ENCODE measurements around the gene TCF4.

GRCh38 chr18:55360061-55360460 lies 227.9 kb downstream of the TCF4 start:
- no peak for TF ChIP-seq CTCF (IDR thresholded peaks at IDR 0.05; ENCODE audit: insufficient read depth, low read depth, low read length)
- no peak for TF ChIP-seq EZH2 (IDR thresholded peaks at IDR 0.05; ENCODE audit: insufficient read depth, low read length)
